Memory B cell (primary cell): ENCODE data around the gene ATXN1.

ENCODE experiments used
- ATAC-seq: fragments of 150-1000 bp; cut with Tn5 transposase; 2 replicates; pipeline ENCODE4 v1.10.0; 2021; ENCODE audit warnings: low read depth, mild to moderate bottlenecking, moderate library complexity
- DNase-seq, 2 donors: peaks; one replicate each; pipeline ENCODE4 v3.0.0; 2022; ENCODE audit warnings: low spot score in 2 of 2
- H3K27ac Mint-ChIP-seq: one replicate; pipeline ENCODE4 v1.8.0; 2022; ENCODE audit warnings: mild to moderate bottlenecking, moderate library complexity, mixed read lengths
- H3K27me3 Mint-ChIP-seq: one replicate; pipeline ENCODE4 v1.8.0; 2022; ENCODE audit warnings: mixed read lengths
- H3K36me3 Mint-ChIP-seq: one replicate; pipeline ENCODE4 v1.8.0; 2022; ENCODE audit warnings: mild to moderate bottlenecking, mixed read lengths
- H3K4me1 Mint-ChIP-seq: one replicate; pipeline ENCODE4 v1.8.0; 2022; ENCODE audit warnings: mixed read lengths
- H3K4me3 Mint-ChIP-seq: one replicate; pipeline ENCODE4 v1.8.0; 2022; ENCODE audit warnings: mild to moderate bottlenecking, moderate library complexity, mixed read lengths
- H3K9me3 Mint-ChIP-seq: one replicate; pipeline ENCODE4 v1.8.0; 2022; ENCODE audit warnings: mixed read lengths

Gene ATXN1

DNA sequence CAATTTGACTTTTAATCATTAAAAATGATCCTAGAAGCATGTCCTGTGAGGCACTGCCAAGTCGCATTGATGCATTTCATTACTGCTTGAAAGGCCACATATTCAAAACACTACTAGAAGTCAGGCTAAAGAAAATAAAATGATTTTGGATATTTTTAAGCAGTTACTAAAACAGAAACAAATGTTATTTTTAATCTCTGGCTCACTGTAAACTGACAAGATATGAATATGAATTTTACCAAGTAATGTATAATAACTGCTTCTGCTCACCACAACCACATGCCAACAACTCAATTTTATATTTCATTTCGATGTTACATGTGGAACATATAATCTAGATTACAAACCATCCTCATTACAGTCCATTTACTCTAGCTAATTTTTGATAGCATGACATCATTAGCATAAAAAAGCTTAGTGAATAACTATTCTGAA is 90.6 kb downstream of the ATXN1 start:
- ATAC-seq (peak; percentile 6), DNase-seq (no peak)
- peak overlapping the region; percentile 4 for H3K27ac Mint-ChIP-seq
- peaks cover 12% of the 10 kb centered on the region for H3K36me3 Mint-ChIP-seq
- no peaks in the 10 kb centered on the region for H3K27me3 Mint-ChIP-seq
- H3K9me3 Mint-ChIP-seq: no peaks in the 10 kb centered on the region
- no peak overlapping the region for H3K4me3 Mint-ChIP-seq
- H3K4me1 Mint-ChIP-seq: peaks cover 26% of the 10 kb centered on the region

DNA sequence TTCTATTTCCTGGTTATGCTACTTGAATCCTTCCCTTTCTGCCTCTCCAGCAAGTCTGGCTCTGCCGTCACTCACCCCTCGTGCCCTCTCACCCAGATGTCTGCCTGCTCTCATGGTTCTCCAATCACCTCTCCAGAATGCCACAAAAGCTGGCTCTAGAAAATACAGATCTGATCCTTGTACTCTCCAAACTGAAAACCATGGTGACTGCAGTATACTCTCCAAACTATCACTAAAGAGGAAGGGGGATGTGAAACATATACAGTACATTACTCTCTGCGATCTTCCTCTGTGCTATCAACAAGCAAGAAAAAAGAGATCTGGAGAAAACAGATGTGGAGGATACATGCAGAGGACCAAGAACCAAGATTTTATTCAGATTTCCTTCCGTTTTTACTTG is 91.1 kb downstream of the ATXN1 start:
- peak; percentile 74 for ATAC-seq
- Mint-ChIP-seq H3K4me3 (peak overlapping the region; percentile 42), H3K36me3 (peaks cover 10% of the 10 kb centered on the region), H3K27ac (peak overlapping the region; percentile 4), H3K4me1 (peaks cover 26% of the 10 kb centered on the region), H3K9me3 (no peaks in the 10 kb centered on the region), H3K27me3 (no peaks in the 10 kb centered on the region)
- DNase-seq: no peak

DNA sequence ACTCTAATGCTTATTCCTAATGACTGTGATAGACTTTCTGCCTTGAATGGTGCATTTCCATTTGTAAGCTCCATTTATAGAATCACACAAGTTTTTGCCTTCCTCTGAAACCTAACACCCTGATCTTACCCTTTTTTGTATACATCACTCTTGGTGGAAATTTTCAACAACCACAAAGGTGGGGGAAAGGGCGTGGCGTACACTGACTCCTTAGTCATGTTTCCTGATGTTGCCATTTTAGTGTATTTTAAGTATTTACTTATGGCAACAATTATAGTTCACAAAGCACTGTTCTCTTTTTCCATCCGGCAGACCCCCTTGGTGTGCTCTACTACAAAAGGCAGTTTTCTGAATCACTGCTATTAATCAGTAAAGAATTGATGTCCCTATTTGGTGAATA is 92.0 kb downstream of the ATXN1 start:
- no peaks in the 10 kb centered on the region for H3K27me3 Mint-ChIP-seq
- peaks cover 9% of the 10 kb centered on the region for H3K36me3 Mint-ChIP-seq
- DNase-seq (no peak), ATAC-seq (peak; percentile 34)
- no peak overlapping the region for H3K4me3 Mint-ChIP-seq
- peaks cover 26% of the 10 kb centered on the region for H3K4me1 Mint-ChIP-seq
- H3K27ac Mint-ChIP-seq: no peak overlapping the region
- no peaks in the 10 kb centered on the region for H3K9me3 Mint-ChIP-seq

DNA sequence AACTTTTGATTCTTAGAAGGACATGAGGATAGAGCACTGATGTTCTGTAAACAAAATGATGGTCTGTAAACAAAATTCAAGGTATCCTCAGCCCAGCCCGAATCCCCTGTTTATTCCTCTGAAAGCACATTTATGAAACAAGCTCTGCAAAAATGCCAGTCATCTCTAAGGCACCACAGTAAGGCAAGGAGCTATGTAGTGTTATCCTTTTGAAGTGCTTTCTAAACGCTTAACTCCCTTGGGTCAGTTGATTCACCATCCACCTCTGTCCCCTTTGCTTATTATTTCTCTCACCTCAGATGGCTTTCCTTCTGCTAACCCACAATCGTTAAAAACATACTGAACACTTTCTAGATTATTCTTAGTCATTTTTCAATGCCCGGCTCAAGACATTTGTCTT is 93.8 kb downstream of the ATXN1 start:
- Mint-ChIP-seq H3K9me3 (no peaks in the 10 kb centered on the region), H3K27me3 (no peaks in the 10 kb centered on the region), H3K36me3 (peaks cover 9% of the 10 kb centered on the region), H3K4me3 (no peak overlapping the region), H3K4me1 (peaks cover 26% of the 10 kb centered on the region), H3K27ac (no peak overlapping the region)
- ATAC-seq (no peak), DNase-seq (no peak)

DNA sequence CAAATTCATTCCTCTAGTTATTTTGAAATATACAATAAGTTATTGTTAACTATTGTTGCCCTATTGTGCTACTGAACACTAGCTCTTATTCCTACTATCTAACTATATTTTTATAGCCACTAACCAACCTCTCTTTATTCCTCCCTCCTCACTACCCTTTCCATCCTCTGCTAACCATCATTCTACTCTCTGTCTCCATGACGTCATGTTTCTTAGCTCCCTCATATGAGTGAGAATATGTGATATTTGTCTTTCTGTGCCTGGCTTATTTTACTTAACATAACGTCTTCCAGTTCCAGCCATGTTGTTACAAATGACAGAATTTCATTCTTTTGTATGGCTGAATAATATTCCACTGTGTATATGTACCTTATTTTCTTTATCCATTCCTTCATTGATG is 95.3 kb downstream of the ATXN1 start:
- Mint-ChIP-seq H3K9me3 (no peaks in the 10 kb centered on the region), H3K27me3 (no peaks in the 10 kb centered on the region), H3K36me3 (peaks cover 10% of the 10 kb centered on the region), H3K4me1 (peaks cover 18% of the 10 kb centered on the region), H3K4me3 (no peak overlapping the region), H3K27ac (no peak overlapping the region)
- no peak for ATAC-seq
- DNase-seq: no peak

DNA sequence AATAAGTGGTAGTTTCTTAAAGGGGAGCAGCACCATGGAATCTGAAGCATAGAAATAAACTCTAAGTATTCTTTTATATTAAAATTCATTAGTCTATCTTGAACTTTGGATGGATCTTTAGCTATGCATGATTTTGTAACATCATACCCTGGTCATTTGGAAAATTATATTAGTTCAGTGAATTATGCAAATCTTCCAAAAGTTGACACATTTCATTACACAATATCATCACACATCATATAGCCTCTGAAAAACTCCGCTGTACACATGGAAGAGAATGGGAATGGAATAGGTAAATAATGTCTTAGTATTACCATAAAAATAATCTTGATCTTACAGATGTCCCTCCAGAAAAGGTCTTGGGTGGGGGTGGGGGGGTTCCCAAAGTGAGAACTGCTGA is 96.1 kb downstream of the ATXN1 start:
- Mint-ChIP-seq H3K27ac (no peak overlapping the region), H3K4me3 (no peak overlapping the region), H3K9me3 (no peaks in the 10 kb centered on the region), H3K27me3 (no peaks in the 10 kb centered on the region), H3K36me3 (peaks cover 12% of the 10 kb centered on the region), H3K4me1 (peaks cover 16% of the 10 kb centered on the region)
- no peak for DNase-seq
- ATAC-seq: no peak

DNA sequence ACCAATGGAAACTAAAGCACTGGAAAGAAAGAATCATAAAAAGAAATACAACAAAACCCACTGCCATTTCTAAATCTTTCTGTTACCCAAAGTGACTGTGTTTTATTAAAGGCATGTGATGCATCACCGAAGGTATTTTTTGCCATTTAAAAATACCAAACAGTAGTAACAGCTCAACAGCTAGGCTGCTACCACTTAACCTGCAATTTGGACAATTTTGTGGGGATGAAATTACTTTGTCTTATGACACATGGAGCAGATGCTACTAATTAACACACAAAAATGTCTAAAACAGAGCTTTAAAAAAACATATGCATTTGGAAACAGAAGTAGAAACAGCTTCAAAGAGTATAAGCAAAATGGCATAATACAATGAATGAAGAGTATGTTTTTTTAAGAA is 97.4 kb downstream of the ATXN1 start:
- Mint-ChIP-seq H3K27me3 (no peaks in the 10 kb centered on the region), H3K36me3 (peaks cover 12% of the 10 kb centered on the region), H3K9me3 (no peaks in the 10 kb centered on the region), H3K27ac (no peak overlapping the region), H3K4me3 (no peak overlapping the region), H3K4me1 (peaks cover 15% of the 10 kb centered on the region)
- ATAC-seq (no peak), DNase-seq (no peak)

DNA sequence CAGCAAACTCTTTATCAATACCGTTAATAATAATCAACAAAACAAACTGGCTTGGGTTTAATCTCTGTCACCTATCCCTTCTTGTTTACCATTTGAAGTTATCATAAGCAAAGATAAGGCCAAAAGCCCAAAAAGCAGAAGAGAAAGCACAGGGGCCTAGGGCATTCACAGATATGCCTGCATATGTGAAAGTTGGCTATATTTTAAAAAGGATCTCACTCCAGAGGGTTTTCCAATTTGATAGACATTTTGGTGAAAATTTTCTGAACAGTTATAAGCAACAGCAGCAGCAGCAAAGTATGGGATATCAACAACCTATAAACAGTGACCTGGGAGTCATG is 101.1 kb downstream of the ATXN1 start:
- DNase-seq: no peak

DNA sequence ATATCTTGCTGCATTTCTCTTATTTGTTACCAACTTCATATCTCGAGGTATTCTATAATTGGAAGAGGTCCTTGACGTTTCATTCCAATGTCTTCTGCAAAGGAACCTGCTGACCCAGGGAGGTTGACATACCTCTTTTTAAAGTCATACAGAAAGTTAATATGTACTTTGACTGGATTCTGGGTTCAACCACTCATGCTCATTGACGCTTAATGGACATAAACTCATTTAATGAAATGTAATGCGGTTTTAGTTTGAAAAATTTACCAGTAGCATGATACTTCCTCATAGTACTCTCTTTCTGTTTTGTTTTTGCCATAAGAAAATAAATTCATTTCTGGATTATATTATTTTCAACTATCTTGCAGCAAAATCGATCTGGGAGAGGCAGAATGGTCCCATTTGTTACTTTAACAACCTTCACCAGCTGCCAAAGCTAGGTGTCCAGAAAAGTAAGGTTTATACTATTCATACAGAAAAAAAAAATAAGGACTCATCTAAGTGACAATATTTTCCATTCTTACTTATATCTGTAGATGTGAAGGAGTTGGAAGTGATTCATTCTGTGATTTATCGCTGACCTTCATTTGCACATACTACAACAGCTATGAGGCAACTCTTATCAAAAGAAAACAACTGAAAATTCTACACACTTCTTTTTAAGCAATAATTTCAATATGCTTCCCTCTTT is 101.6 kb downstream of the ATXN1 start:
- H3K4me1 Mint-ChIP-seq: peaks cover 25% of the 10 kb centered on the region
- peaks cover 10% of the 10 kb centered on the region for H3K36me3 Mint-ChIP-seq
- peak overlapping the region; percentile 37 for H3K4me3 Mint-ChIP-seq
- ATAC-seq: peak; percentile 48
- H3K27ac Mint-ChIP-seq: peak overlapping the region; percentile 72
- DNase-seq: no peak
- H3K27me3 Mint-ChIP-seq: no peaks in the 10 kb centered on the region
- H3K9me3 Mint-ChIP-seq: no peaks in the 10 kb centered on the region

More for the DNA sequence above, 101.1 kb downstream of the ATXN1 start:
- Mint-ChIP-seq H3K4me3 (peak overlapping the region; percentile 37), H3K27me3 (no peaks in the 10 kb centered on the region), H3K4me1 (peaks cover 21% of the 10 kb centered on the region), H3K27ac (peak overlapping the region; percentile 72), H3K36me3 (peaks cover 9% of the 10 kb centered on the region), H3K9me3 (no peaks in the 10 kb centered on the region)
- ATAC-seq: peak; percentile 67

DNA sequence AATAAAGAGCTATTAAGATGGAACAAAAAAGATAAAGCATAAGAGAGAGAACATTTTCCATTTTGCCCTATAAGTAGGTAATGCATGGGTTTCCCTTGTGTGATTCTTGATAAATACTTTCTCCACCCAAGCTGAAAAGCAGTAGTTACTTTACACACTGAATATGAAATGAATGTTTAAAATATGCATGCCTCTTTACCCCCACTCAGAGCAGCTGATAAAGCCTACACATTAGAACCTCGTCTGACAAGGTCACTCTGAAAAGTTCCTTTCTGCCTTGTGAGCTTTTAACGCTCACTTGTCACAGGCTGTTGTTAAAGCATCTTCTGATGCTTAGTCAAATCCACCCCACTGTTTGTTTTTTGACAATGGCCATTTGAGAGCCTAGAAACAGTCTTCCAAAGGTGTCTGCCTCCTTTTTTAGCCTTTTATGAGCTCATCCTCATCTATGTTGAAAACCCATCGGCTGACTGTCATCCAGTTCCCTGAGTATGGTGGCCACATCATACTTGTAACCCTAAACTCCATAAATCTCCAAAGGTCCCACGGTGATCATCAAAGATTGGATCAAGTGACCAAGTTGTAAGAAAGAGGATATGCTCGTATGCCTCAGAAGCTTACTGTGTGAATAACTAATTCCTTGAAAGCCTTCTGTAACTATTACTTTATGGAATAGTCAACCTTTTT is 102.8 kb downstream of the ATXN1 start:
- Mint-ChIP-seq H3K9me3 (no peaks in the 10 kb centered on the region), H3K4me1 (peaks cover 27% of the 10 kb centered on the region), H3K4me3 (no peak overlapping the region), H3K27ac (peak overlapping the region; percentile 72), H3K36me3 (peaks cover 12% of the 10 kb centered on the region), H3K27me3 (no peaks in the 10 kb centered on the region)
- ATAC-seq (no peak), DNase-seq (no peak)

DNA sequence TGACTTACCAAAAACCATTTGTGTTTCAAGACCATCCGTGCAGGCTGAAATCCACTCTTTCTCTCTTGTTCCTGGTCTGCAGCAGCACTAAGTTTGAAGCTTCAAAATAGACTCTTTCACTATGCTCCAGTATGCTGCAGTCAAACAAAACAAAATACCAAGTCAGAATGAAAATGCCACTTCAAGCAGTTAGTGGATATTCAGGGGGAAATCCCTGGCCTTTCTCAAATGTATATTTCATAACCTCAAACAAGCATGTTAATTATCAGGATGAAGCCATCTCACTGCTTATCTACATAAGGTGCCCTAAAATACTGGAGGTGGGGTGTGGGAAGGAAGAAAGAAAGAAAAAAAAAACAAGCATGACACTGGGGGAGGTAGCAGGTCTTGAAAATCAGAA is 103.5 kb downstream of the ATXN1 start:
- DNase-seq: no peak
- H3K27ac Mint-ChIP-seq: no peak overlapping the region
- no peaks in the 10 kb centered on the region for H3K9me3 Mint-ChIP-seq
- no peak overlapping the region for H3K4me3 Mint-ChIP-seq
- H3K27me3 Mint-ChIP-seq: no peaks in the 10 kb centered on the region
- peaks cover 27% of the 10 kb centered on the region for H3K4me1 Mint-ChIP-seq
- peaks cover 12% of the 10 kb centered on the region for H3K36me3 Mint-ChIP-seq
- no peak for ATAC-seq

DNA sequence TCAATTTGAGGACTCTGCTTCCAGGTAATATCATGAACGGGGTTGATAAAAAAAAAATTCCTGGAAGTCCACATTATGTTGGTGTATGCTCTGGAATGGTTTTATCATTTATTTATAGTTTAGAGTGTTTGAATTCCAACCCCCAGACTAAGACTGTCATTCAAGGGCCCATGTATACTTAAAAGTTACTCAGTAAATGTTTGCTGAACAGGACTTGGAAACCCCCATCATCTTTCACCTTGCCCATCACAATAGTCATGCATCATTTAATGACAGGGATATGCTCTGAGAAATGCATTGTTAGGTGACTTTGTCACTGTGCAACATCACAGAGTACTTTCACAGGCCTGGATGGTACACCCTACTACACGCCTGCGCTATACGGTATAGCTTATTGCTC is 104.8 kb downstream of the ATXN1 start:
- H3K4me3 Mint-ChIP-seq: no peak overlapping the region
- peaks cover 10% of the 10 kb centered on the region for H3K36me3 Mint-ChIP-seq
- DNase-seq (no peak), ATAC-seq (no peak)
- peaks cover 34% of the 10 kb centered on the region for H3K4me1 Mint-ChIP-seq
- no peak overlapping the region for H3K27ac Mint-ChIP-seq
- no peaks in the 10 kb centered on the region for H3K27me3 Mint-ChIP-seq
- H3K9me3 Mint-ChIP-seq: no peaks in the 10 kb centered on the region

DNA sequence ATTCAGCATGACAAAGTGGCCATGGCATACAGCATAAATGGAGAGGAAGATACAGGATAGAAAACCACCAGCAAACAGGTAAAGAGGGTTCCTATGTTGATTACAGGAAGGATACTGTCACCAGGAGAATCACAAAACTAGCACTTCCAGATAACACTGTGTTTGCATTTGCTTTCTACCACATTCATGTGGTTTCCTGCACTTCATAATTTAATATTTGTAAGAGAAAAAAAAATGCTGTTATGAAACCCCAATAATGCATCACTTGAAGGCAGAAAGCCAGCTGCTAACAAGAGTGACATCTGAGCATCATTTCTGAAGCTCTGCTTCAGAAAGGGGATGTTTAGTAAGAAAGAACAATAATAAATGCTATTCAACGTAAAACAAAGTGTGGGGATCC is 106.6 kb downstream of the ATXN1 start:
- H3K27ac Mint-ChIP-seq: peak overlapping the region; percentile 11
- H3K27me3 Mint-ChIP-seq: no peaks in the 10 kb centered on the region
- no peak for DNase-seq
- peaks cover 6% of the 10 kb centered on the region for H3K36me3 Mint-ChIP-seq
- H3K4me3 Mint-ChIP-seq: no peak overlapping the region
- no peaks in the 10 kb centered on the region for H3K9me3 Mint-ChIP-seq
- H3K4me1 Mint-ChIP-seq: peaks cover 31% of the 10 kb centered on the region
- no peak for ATAC-seq

DNA sequence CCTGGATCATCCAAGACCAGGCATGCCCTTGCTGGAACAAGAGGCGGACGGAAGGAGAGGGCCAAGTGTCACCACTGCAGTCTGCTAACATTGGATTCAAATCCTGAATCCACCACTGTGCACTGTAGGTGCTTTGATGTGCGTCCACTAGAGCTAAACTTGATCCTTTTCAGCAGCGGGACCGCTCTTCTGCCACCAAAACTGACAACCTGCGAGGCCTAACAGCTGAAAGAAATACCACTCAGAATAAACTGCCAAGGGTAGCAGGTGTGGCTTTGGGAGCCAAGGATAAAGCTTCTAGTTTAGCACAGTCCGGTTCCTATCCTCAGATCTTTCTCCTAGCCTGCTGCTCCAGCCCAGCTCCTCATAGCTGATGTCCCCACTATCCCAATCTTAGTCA is 108.0 kb downstream of the ATXN1 start:
- Mint-ChIP-seq H3K27ac (no peak overlapping the region), H3K4me3 (no peak overlapping the region), H3K36me3 (peaks cover 6% of the 10 kb centered on the region)

DNA sequence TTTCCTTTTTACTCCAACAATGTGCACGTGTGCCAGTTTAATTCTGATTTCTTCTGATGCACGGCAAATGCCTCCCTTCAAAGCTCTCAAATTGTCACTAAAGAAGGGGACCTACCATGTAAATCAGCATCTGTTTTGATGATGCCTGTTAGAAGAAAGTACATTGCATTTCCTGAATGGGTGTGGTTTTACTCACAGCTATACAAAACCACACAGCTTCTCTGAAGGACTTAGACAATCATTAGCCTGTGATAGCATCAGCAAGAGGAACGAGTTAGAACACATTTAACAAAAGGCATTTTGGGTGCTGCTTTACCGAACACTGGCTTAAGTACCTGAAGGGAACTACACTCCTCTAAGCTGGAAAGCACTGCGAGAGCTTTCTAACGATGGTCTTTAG is 109.4 kb downstream of the ATXN1 start:
- DNase-seq: no peak
- H3K36me3 Mint-ChIP-seq: peaks cover 4% of the 10 kb centered on the region
- no peak overlapping the region for H3K27ac Mint-ChIP-seq
- H3K9me3 Mint-ChIP-seq: no peaks in the 10 kb centered on the region
- peak; percentile 87 for ATAC-seq
- no peak overlapping the region for H3K4me3 Mint-ChIP-seq
- peaks cover 19% of the 10 kb centered on the region for H3K4me1 Mint-ChIP-seq
- no peaks in the 10 kb centered on the region for H3K27me3 Mint-ChIP-seq

More for the DNA sequence above, 108.0 kb downstream of the ATXN1 start:
- DNase-seq (no peak), ATAC-seq (no peak)
- H3K27me3 Mint-ChIP-seq: no peaks in the 10 kb centered on the region
- H3K4me1 Mint-ChIP-seq: peaks cover 22% of the 10 kb centered on the region
- H3K9me3 Mint-ChIP-seq: no peaks in the 10 kb centered on the region
